ENCODE data around the gene TTF2. TPM values are rescaled to one million over a fixed set of nuclear protein-coding genes. Genes with fewer than 3 reads are reported as not detected.

TTF2 gene
- total and polyA plus RNA-seq, 7 experiments from 2014 or later: 9.1 to 74.4 (median 32.6) TPM

- Histone ChIP-seq H3K9me3 (ENCODE audit: control insufficient read depth in 2 of 3, low read length in 3 of 3) (no peaks in the 10 kb centered on the region), H3K27me3 (ENCODE audit: control insufficient read depth in 2 of 2, insufficient read depth in 2 of 2, low read length in 2 of 2) (no peaks in the 10 kb centered on the region), H3K36me3 (ENCODE audit: control insufficient read depth in 2 of 3, insufficient read depth in 3 of 3, low read length in 3 of 3) (peaks cover 0 to 5% (median 0%) of the 10 kb centered on the region in 3 experiments), H3K27ac (ENCODE audit: low read depth, low read length) (no peak overlapping the region), H3K4me3 (ENCODE audit: low read length) (no peak overlapping the region), H3K4me1 (ENCODE audit: control insufficient read depth in 2 of 2, insufficient read depth in 2 of 2, low read length in 2 of 2) (no peaks in the 10 kb centered on the region)
- POLR2A ChIA-PET: interaction anchor here (0.7 kb wide), 1 partner anchor 9 kb away, joined by 3 read pairs; the partner anchor contains the start of gene TTF2
- CTCF ChIA-PET: no interaction called here
- H3K4me3 Mint-ChIP-seq: no peak overlapping the region
- no peak for ATAC-seq
- intact Hi-C loops (cut with micrococcal nuclease): loop anchor here in 1 of 2 donors (2.0 to 10.0 kb wide), 2 partner anchors 825 to 905 kb away; no protein-coding TSS in a partner anchor
- H3K9me3 Mint-ChIP-seq: no peaks in the 10 kb centered on the region
- peaks cover 0 to 31% (median 7%) of the 10 kb centered on the region in 7 donors for H3K4me1 Mint-ChIP-seq
- peak overlapping the region in 1 of 9 donors; percentile 11 for H3K27ac Mint-ChIP-seq
- H3K27me3 Mint-ChIP-seq: no peaks in the 10 kb centered on the region
- no peak for DNase-seq
- peaks cover 0 to 22% (median 17%) of the 10 kb centered on the region in 5 donors for H3K36me3 Mint-ChIP-seq
These were observed 9.2 kb downstream of the TTF2 start for GRCh38 chr1:117069220-117069844.

GRCh38 chr1:117070124-117070523 lies 10.0 kb downstream of the TTF2 start:
- Mint-ChIP-seq H3K36me3 (peaks cover 5 to 25% (median 21%) of the 10 kb centered on the region in 5 donors), H3K9me3 (no peaks in the 10 kb centered on the region), H3K4me3 (no peak overlapping the region), H3K4me1 (peaks cover 0 to 28% (median 4%) of the 10 kb centered on the region in 7 donors), H3K27me3 (no peaks in the 10 kb centered on the region), H3K27ac (no peak overlapping the region)
- ATAC-seq (no peak), DNase-seq (no peak)
- ChIA-PET POLR2A (interaction anchor here (2.3 kb wide), 1 partner anchor 10 kb away, joined by 7 read pairs; the partner anchor contains the start of gene TTF2), CTCF (no interaction called here)
- intact Hi-C loops (cut with micrococcal nuclease): loop anchor here in 1 of 2 donors (1.0 kb wide), 1 partner anchor 24 kb away; no protein-coding TSS in a partner anchor
- Histone ChIP-seq H3K36me3 (ENCODE audit: control insufficient read depth in 2 of 3, insufficient read depth in 3 of 3, low read length in 3 of 3) (peaks cover 0 to 12% (median 0%) of the 10 kb centered on the region in 3 experiments), H3K4me1 (ENCODE audit: control insufficient read depth in 2 of 2, insufficient read depth in 2 of 2, low read length in 2 of 2) (no peaks in the 10 kb centered on the region), H3K4me3 (ENCODE audit: low read length) (no peak overlapping the region), H3K27me3 (ENCODE audit: control insufficient read depth in 2 of 2, insufficient read depth in 2 of 2, low read length in 2 of 2) (no peaks in the 10 kb centered on the region), H3K27ac (ENCODE audit: low read depth, low read length) (no peak overlapping the region), H3K9me3 (ENCODE audit: control insufficient read depth in 2 of 3, low read length in 3 of 3) (no peaks in the 10 kb centered on the region)

GRCh38 chr1:117076648-117077047 lies 16.5 kb downstream of the TTF2 start:
- Mint-ChIP-seq H3K27me3 (no peaks in the 10 kb centered on the region), H3K4me3 (no peak overlapping the region), H3K27ac (no peak overlapping the region), H3K4me1 (peaks cover 0 to 18% (median 0%) of the 10 kb centered on the region in 7 donors), H3K9me3 (no peaks in the 10 kb centered on the region), H3K36me3 (peaks cover 24 to 58% (median 36%) of the 10 kb centered on the region in 5 donors)
- no peak for ATAC-seq
- peaks cover 8 to 75% (median 12%) of the 10 kb centered on the region in 3 experiments for H3K36me3 ChIP-seq (ENCODE audit: control insufficient read depth in 2 of 3, insufficient read depth in 3 of 3, low read length in 3 of 3)
- intact Hi-C loops (cut with micrococcal nuclease): no loop called here
- H3K4me1 ChIP-seq (ENCODE audit: control insufficient read depth in 2 of 2, insufficient read depth in 2 of 2, low read length in 2 of 2): no peaks in the 10 kb centered on the region
- H3K27ac ChIP-seq (ENCODE audit: low read depth, low read length): no peak overlapping the region
- POLR2A ChIA-PET: no interaction called here
- no peaks in the 10 kb centered on the region for H3K9me3 ChIP-seq (ENCODE audit: control insufficient read depth in 2 of 3, low read length in 3 of 3)
- no peak overlapping the region for H3K4me3 ChIP-seq (ENCODE audit: low read length)
- CTCF ChIA-PET: no interaction called here
- DNase-seq: no peak
- H3K27me3 ChIP-seq (ENCODE audit: control insufficient read depth in 2 of 2, insufficient read depth in 2 of 2, low read length in 2 of 2): no peaks in the 10 kb centered on the region

GRCh38 chr1:117077267-117077666 lies 17.1 kb downstream of the TTF2 start:
- Histone ChIP-seq H3K9me3 (ENCODE audit: control insufficient read depth in 2 of 3, low read length in 3 of 3) (no peaks in the 10 kb centered on the region), H3K27me3 (ENCODE audit: control insufficient read depth in 2 of 2, insufficient read depth in 2 of 2, low read length in 2 of 2) (no peaks in the 10 kb centered on the region), H3K4me1 (ENCODE audit: control insufficient read depth in 2 of 2, insufficient read depth in 2 of 2, low read length in 2 of 2) (no peaks in the 10 kb centered on the region), H3K36me3 (ENCODE audit: control insufficient read depth in 2 of 3, insufficient read depth in 3 of 3, low read length in 3 of 3) (peaks cover 8 to 81% (median 12%) of the 10 kb centered on the region in 3 experiments), H3K4me3 (ENCODE audit: low read length) (no peak overlapping the region), H3K27ac (ENCODE audit: low read depth, low read length) (no peak overlapping the region)
- DNase-seq (peak in 1 of 9 donors; percentile 38), ATAC-seq (peak; percentile 46)
- H3K4me1 Mint-ChIP-seq: peaks cover 0 to 15% (median 0%) of the 10 kb centered on the region in 7 donors
- no peaks in the 10 kb centered on the region for H3K27me3 Mint-ChIP-seq
- H3K4me3 Mint-ChIP-seq: peak overlapping the region in 1 of 10 donors; percentile 3
- ChIA-PET CTCF (no interaction called here), POLR2A (no interaction called here)
- H3K27ac Mint-ChIP-seq: peak overlapping the region in 3 of 9 donors; percentile 0 to 66 (median 16)
- peaks cover 26 to 60% (median 38%) of the 10 kb centered on the region in 5 donors for H3K36me3 Mint-ChIP-seq
- no peaks in the 10 kb centered on the region for H3K9me3 Mint-ChIP-seq
- intact Hi-C loops (cut with micrococcal nuclease): no loop called here

GRCh38 chr1:117079737-117080136 lies 19.6 kb downstream of the TTF2 start:
- Histone ChIP-seq H3K9me3 (ENCODE audit: control insufficient read depth in 2 of 3, low read length in 3 of 3) (no peaks in the 10 kb centered on the region), H3K4me1 (ENCODE audit: control insufficient read depth in 2 of 2, insufficient read depth in 2 of 2, low read length in 2 of 2) (no peaks in the 10 kb centered on the region), H3K4me3 (ENCODE audit: low read length) (no peak overlapping the region), H3K27ac (ENCODE audit: low read depth, low read length) (no peak overlapping the region), H3K36me3 (ENCODE audit: control insufficient read depth in 2 of 3, insufficient read depth in 3 of 3, low read length in 3 of 3) (peaks cover 8 to 75% (median 12%) of the 10 kb centered on the region in 3 experiments), H3K27me3 (ENCODE audit: control insufficient read depth in 2 of 2, insufficient read depth in 2 of 2, low read length in 2 of 2) (no peaks in the 10 kb centered on the region)
- Mint-ChIP-seq H3K27me3 (no peaks in the 10 kb centered on the region), H3K4me1 (peaks cover 0 to 11% (median 0%) of the 10 kb centered on the region in 7 donors), H3K4me3 (no peak overlapping the region), H3K36me3 (peaks cover 25 to 73% (median 43%) of the 10 kb centered on the region in 5 donors), H3K9me3 (no peaks in the 10 kb centered on the region), H3K27ac (no peak overlapping the region)
- DNase-seq (no peak), ATAC-seq (no peak)
- ChIA-PET CTCF (no interaction called here), POLR2A (no interaction called here)
- intact Hi-C loops (cut with micrococcal nuclease): no loop called here

- Histone ChIP-seq H3K4me3 (ENCODE audit: low read length) (no peak overlapping the region), H3K36me3 (ENCODE audit: control insufficient read depth in 2 of 3, insufficient read depth in 3 of 3, low read length in 3 of 3) (peaks cover 0 to 47% (median 0%) of the 10 kb centered on the region in 3 experiments), H3K27ac (ENCODE audit: low read depth, low read length) (no peak overlapping the region), H3K4me1 (ENCODE audit: control insufficient read depth in 2 of 2, insufficient read depth in 2 of 2, low read length in 2 of 2) (no peaks in the 10 kb centered on the region), H3K27me3 (ENCODE audit: control insufficient read depth in 2 of 2, insufficient read depth in 2 of 2, low read length in 2 of 2) (no peaks in the 10 kb centered on the region), H3K9me3 (ENCODE audit: control insufficient read depth in 2 of 3, low read length in 3 of 3) (no peaks in the 10 kb centered on the region)
- no peak for DNase-seq
- ATAC-seq: no peak
- CTCF ChIA-PET: no interaction called here
- POLR2A ChIA-PET: no interaction called here
- Mint-ChIP-seq H3K4me3 (no peak overlapping the region), H3K4me1 (no peaks in the 10 kb centered on the region), H3K9me3 (no peaks in the 10 kb centered on the region), H3K36me3 (peaks cover 4 to 56% (median 32%) of the 10 kb centered on the region in 5 donors), H3K27me3 (no peaks in the 10 kb centered on the region), H3K27ac (no peak overlapping the region)
- intact Hi-C loops (cut with micrococcal nuclease): no loop called here
These were observed 24.1 kb downstream of the TTF2 start for GRCh38 chr1:117084231-117084630.

GRCh38 chr1:117087686-117088085 lies 27.6 kb downstream of the TTF2 start:
- Mint-ChIP-seq H3K4me1 (peaks cover 0 to 8% (median 0%) of the 10 kb centered on the region in 7 donors), H3K4me3 (no peak overlapping the region), H3K27me3 (no peaks in the 10 kb centered on the region), H3K27ac (no peak overlapping the region), H3K36me3 (peaks cover 15 to 59% (median 42%) of the 10 kb centered on the region in 5 donors), H3K9me3 (no peaks in the 10 kb centered on the region)
- intact Hi-C loops (cut with micrococcal nuclease): no loop called here
- H3K36me3 ChIP-seq (ENCODE audit: control insufficient read depth in 2 of 3, insufficient read depth in 3 of 3, low read length in 3 of 3): peaks cover 0 to 35% (median 4%) of the 10 kb centered on the region in 3 experiments
- H3K27me3 ChIP-seq (ENCODE audit: control insufficient read depth in 2 of 2, insufficient read depth in 2 of 2, low read length in 2 of 2): no peaks in the 10 kb centered on the region
- H3K9me3 ChIP-seq (ENCODE audit: control insufficient read depth in 2 of 3, low read length in 3 of 3): no peaks in the 10 kb centered on the region
- no peak overlapping the region for H3K4me3 ChIP-seq (ENCODE audit: low read length)
- no peak for DNase-seq
- no peak for ATAC-seq
- ChIA-PET CTCF (no interaction called here), POLR2A (no interaction called here)
- H3K27ac ChIP-seq (ENCODE audit: low read depth, low read length): no peak overlapping the region
- H3K4me1 ChIP-seq (ENCODE audit: control insufficient read depth in 2 of 2, insufficient read depth in 2 of 2, low read length in 2 of 2): no peaks in the 10 kb centered on the region
